Ovary (tissue), 9 donors: Measurements from ENCODE around the gene AKR1C3. TPM values are rescaled to one million over a fixed set of nuclear protein-coding genes. Genes with fewer than 3 reads are reported as not detected.

ENCODE experiments used
- DNase-seq, 5 donors: peaks; one replicate each; pipeline ENCODE4 v3.0.0-alpha.2; 2019 to 2020
- H3K27ac ChIP-seq, 2 donors: fragments of 200-600 bp; one replicate each; pipeline versions ENCODE4 v1.5.1 to v1.8.0; 2019 to 2022
- H3K27me3 ChIP-seq: fragments of 200-600 bp; one replicate; pipeline ENCODE4 v1.8.0; 2022
- H3K36me3 ChIP-seq: fragments of 200-600 bp; sonication (generic); one replicate; pipeline ENCODE4 v1.5.1; 2019
- H3K4me1 ChIP-seq: one replicate; pipeline ENCODE4 v1.8.1; 2013; ENCODE audit warnings: mild to moderate bottlenecking, moderate library complexity; ENCODE audit not compliant: insufficient read depth
- H3K4me3 ChIP-seq: fragments of 200-600 bp; sonication (generic); one replicate; pipeline ENCODE4 v1.5.1; 2017
- H3K9me3 ChIP-seq, 2 donors: fragments of 200-600 bp in 1 of 2; sonication (generic) in 1 of 2; one replicate each; pipeline versions ENCODE4 v1.5.1 to v1.8.1; 2013 to 2019; ENCODE audit warnings: mild to moderate bottlenecking in 1 of 2, moderate library complexity in 1 of 2
- EP300 ChIP-seq: sonication (generic); formaldehyde crosslinking; IDR thresholded peaks from one replicate; pipeline ENCODE4 v1.6.1; 2017; ENCODE audit warnings: antibody characterized with exemption
- POLR2A ChIP-seq: fragments of 450-650 bp; IDR thresholded peaks from one replicate; pipeline ENCODE4 v1.6.1; 2017; ENCODE audit warnings: antibody characterized with exemption, mild to moderate bottlenecking, moderate library complexity
- WGBS, 3 donors: extraction: QIAGEN DNeasy Blood & Tissue Kit in 1 of 3; methylation state at CpG; one replicate each; pipeline versions ENCODE4 v1.1.5 to v1.1.7; 2013 to 2017; 5-methylcytosine and 5-hydroxymethylcytosine counted together
- intact Hi-C, 4 donors: fragments of 100-400 bp; cut with DNase I; formaldehyde crosslinking; loops; one replicate each; pipeline versions ENCODE4 v1.11.0 to v1.15.1; 2022 to 2023
- polyA plus RNA-seq, 2 donors: library from polyadenylated mRNA; stranded (reverse); fragments of 200-250 nt in 1 of 2; fragments of 350-450 nt in 1 of 2; fragmentation: Illumina TruSeq in 1 of 2; extraction: RNeasy Lipid Tissue Mini Kit (QIAGEN cat#74804) in 1 of 2; gene quantifications; one replicate each; pipeline ENCODE4 v1.2.3, GENCODE V29; 2013 to 2014
- total RNA-seq, 7 donors: library from RNA; depleted of rRNA in 2 of 7; stranded (reverse); fragments of >200 nt in 2 of 7; fragmentation: NEBNext Ultra II Directional in 3 of 7; extraction: Animal tissue kit (Norgen Biotek cat#: 25700) in 3 of 7; gene quantifications; one replicate each; pipeline versions ENCODE4 v1.1.0 to v1.2.4, GENCODE V29; 2016 to 2023
- TF ChIP-seq, protein P1 (sequence below), 3 donors: fragments of 450-650 bp in 2 of 3; fragments of 200-600 bp in 1 of 3; IDR thresholded peaks; one replicate each; pipeline versions ENCODE4 v1.5.1 to v1.8.0; 2016 to 2022; ENCODE audit warnings: antibody characterized with exemption in 3 of 3, mild to moderate bottlenecking in 1 of 3
- donor health status: DM: no; HTN: no; CAD: no; lungs with moderate emphysema.
- donor health status: DM: no; HTN: no; CAD: no.
- donor health status: Bipolar disorder and iron deficiency.
- donor health status: DM: yes; HTN: yes; CAD: no.
- donor health status: DM: no; HTN: no; CAD: no.
- donor health status: DM: yes; HTN: yes; CAD: no.

Gene AKR1C3
- total and polyA plus RNA-seq, 9 donors: 10.7 to 26.5 (median 18.5) TPM

DNA sequence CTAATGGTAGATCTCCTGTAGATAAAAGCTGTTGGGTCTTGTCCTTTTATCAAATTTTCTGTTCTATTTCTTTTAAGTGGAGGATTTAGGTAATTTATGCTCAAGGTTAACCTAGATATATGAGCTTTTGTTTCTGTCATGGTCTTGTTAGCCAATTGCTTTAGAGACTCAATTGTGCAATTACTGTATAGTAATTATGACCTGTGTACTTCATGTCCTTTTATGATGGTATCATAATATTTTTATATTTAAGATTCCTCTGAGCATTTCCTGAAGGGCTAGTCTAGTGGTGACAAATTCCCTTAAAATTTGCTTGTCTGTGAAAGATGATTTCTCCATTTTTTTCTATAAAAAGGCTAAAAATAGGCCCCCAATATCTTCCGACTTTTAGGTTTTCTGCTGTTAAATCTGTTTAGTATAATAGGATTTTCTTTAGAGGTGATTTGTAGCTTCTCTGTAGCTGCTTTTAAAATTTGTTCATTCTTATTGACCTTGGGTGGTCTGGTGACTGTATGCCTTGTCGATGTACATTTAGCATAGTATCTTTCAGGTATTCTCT lies 5.4 kb upstream of the AKR1C3 start:
- intact Hi-C loops: no loop called here
- Histone ChIP-seq H3K27ac (no peak overlapping the region), H3K9me3 (no peaks in the 10 kb centered on the region), H3K4me3 (no peak overlapping the region), H3K27me3 (no peaks in the 10 kb centered on the region), H3K4me1 (no peaks in the 10 kb centered on the region), H3K36me3 (no peaks in the 10 kb centered on the region)
- 89 to 92% (median 92%) methylated on average over 2 of the region's 2 CpGs for WGBS, 3 donors
- no peak for DNase-seq
- TF ChIP-seq, protein P1, sequence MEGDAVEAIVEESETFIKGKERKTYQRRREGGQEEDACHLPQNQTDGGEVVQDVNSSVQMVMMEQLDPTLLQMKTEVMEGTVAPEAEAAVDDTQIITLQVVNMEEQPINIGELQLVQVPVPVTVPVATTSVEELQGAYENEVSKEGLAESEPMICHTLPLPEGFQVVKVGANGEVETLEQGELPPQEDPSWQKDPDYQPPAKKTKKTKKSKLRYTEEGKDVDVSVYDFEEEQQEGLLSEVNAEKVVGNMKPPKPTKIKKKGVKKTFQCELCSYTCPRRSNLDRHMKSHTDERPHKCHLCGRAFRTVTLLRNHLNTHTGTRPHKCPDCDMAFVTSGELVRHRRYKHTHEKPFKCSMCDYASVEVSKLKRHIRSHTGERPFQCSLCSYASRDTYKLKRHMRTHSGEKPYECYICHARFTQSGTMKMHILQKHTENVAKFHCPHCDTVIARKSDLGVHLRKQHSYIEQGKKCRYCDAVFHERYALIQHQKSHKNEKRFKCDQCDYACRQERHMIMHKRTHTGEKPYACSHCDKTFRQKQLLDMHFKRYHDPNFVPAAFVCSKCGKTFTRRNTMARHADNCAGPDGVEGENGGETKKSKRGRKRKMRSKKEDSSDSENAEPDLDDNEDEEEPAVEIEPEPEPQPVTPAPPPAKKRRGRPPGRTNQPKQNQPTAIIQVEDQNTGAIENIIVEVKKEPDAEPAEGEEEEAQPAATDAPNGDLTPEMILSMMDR (IDR thresholded peaks at IDR 0.05): no peak
- TF ChIP-seq POLR2A (no peak), EP300 (no peak)

DNA sequence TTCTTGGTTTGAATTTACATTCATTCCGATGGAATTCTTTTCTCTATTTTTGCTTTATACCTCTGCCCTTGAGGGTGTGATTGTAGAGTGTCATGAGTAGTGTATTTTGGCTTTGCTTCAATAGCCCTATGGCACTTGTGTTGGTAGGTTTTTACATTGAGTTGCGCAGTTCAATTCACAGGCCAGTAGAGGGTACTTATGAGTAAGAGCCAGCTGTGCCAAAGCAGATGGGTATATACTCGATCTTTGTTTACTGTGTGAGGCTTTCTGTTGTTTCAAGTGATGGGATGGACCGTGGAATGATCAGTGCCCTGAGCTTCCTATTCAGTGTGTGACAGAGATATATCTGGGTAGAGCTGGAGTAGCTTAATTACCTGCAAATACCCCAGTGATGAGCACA lies 4.3 kb upstream of the AKR1C3 start:
- no peak overlapping the region for H3K27ac ChIP-seq
- no peaks in the 10 kb centered on the region for H3K27me3 ChIP-seq
- H3K36me3 ChIP-seq: no peaks in the 10 kb centered on the region
- H3K4me3 ChIP-seq: no peak overlapping the region
- no peaks in the 10 kb centered on the region for H3K9me3 ChIP-seq
- TF ChIP-seq POLR2A (no peak), EP300 (no peak)
- TF ChIP-seq, protein P1 (IDR thresholded peaks at IDR 0.05): no peak
- H3K4me1 ChIP-seq: no peaks in the 10 kb centered on the region
- no peak for DNase-seq
- WGBS, 3 donors: 50 to 59% (median 53%) methylated on average over 4 of the region's 4 CpGs
- intact Hi-C loops: loop anchor here in 1 of 4 donors (5.0 kb wide), 1 partner anchor 238 kb away; no protein-coding TSS in a partner anchor

DNA sequence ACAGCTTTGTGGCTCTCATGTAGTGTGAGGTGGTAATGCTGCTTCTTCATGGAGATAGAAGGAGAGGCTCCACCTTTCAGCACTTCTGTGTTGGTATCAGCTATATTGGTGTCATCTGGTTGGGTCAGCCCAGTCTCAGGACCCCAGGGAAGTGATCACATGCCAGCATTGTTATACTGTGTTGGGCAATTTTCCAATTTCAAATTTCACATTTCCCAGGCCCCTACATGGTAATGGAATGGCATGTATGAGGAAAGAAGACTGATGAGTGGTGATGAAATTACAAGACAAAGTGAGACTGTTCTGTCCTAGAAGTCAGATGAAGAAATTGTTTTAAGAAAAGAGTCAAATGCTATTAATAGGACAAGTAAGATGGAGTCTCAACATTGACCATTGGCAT lies 3.7 kb upstream of the AKR1C3 start:
- Histone ChIP-seq H3K27me3 (no peaks in the 10 kb centered on the region), H3K4me1 (no peaks in the 10 kb centered on the region), H3K9me3 (no peaks in the 10 kb centered on the region), H3K27ac (no peak overlapping the region), H3K36me3 (no peaks in the 10 kb centered on the region), H3K4me3 (no peak overlapping the region)
- intact Hi-C loops: loop anchor here in 1 of 4 donors (5.0 kb wide), 1 partner anchor 238 kb away; no protein-coding TSS in a partner anchor
- TF ChIP-seq, protein P1 (IDR thresholded peaks at IDR 0.05): no peak
- TF ChIP-seq EP300: no peak
- no peak for TF ChIP-seq POLR2A
- no peak for DNase-seq

DNA sequence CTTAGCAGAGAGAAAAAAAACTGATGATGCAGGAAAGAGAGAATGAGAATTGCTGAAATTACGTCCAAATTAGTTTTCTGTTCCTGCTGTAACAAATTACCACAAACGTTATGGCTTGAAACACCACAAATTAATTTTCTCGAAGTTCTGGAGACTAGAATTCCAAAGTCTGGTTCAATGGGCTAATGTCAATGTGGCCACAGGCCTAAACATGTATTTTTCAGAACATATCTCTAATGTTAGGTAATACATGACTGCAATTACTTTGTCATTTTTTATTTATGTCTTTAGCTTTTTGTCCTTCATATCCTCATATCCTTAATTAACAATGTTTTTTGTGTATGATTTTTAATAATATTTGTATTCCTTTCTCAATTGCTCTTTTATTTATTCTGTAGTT lies 3.0 kb upstream of the AKR1C3 start:
- no peak for DNase-seq
- Histone ChIP-seq H3K27ac (no peak overlapping the region), H3K9me3 (no peaks in the 10 kb centered on the region), H3K27me3 (no peaks in the 10 kb centered on the region), H3K4me1 (no peaks in the 10 kb centered on the region), H3K36me3 (no peaks in the 10 kb centered on the region), H3K4me3 (no peak overlapping the region)
- intact Hi-C loops: loop anchor here in 1 of 4 donors (5.0 kb wide), 1 partner anchor 239 kb away; no protein-coding TSS in a partner anchor
- TF ChIP-seq EP300 (no peak), POLR2A (no peak)
- TF ChIP-seq, protein P1 (IDR thresholded peaks at IDR 0.05): no peak
- 83 to 87% (median 84%) methylated on average over 3 of the region's 3 CpGs for WGBS, 3 donors
